Naive B cell (primary cell): ENCODE data around the gene RSRP1. TPM values are rescaled to one million over a fixed set of nuclear protein-coding genes. Genes with fewer than 3 reads are reported as not detected.
A peak's percentile ranks its signal among the peaks of the same experiment; 100 is the strongest.
"Not testable (repeated sequence)": the region's sequence is repeated elsewhere in the genome, so short reads cannot be mapped to it uniquely, and the experiment has no call there.

Experiments used
- ATAC-seq, 2 donors: fragments of 150-1000 bp; cut with Tn5 transposase; 2 replicates each; pipeline ENCODE4 v1.10.0; 2021; ENCODE audit warnings: low read depth in 2 of 2, mild to moderate bottlenecking in 2 of 2, moderate library complexity in 2 of 2
- DNase-seq: peaks from one replicate; pipeline ENCODE4 v3.0.0; 2022
- H3K27ac Mint-ChIP-seq, 6 donors: one replicate each; pipeline ENCODE4 v1.8.0; 2020 to 2022; ENCODE audit warnings: mild to moderate bottlenecking in 6 of 6, mixed read lengths in 6 of 6, moderate library complexity in 5 of 6, inconsistent platforms in 2 of 6
- H3K27me3 Mint-ChIP-seq, 3 donors: one replicate each; pipeline ENCODE4 v1.8.0; 2021 to 2022; ENCODE audit warnings: mixed read lengths in 3 of 3, mild to moderate bottlenecking in 1 of 3
- H3K36me3 Mint-ChIP-seq, 2 donors: one replicate each; pipeline ENCODE4 v1.8.0; 2020 to 2022; ENCODE audit warnings: mixed read lengths in 2 of 2, inconsistent platforms in 1 of 2, mild to moderate bottlenecking in 1 of 2
- H3K4me1 Mint-ChIP-seq, 3 donors: one replicate each; pipeline ENCODE4 v1.8.0; 2020 to 2022; ENCODE audit warnings: mixed read lengths in 3 of 3, inconsistent platforms in 1 of 3, mild to moderate bottlenecking in 1 of 3, moderate library complexity in 1 of 3
- H3K4me3 Mint-ChIP-seq, 8 donors: one replicate each; pipeline ENCODE4 v1.8.0; 2020 to 2022; ENCODE audit warnings: mild to moderate bottlenecking in 8 of 8, mixed read lengths in 8 of 8, moderate library complexity in 8 of 8, inconsistent platforms in 2 of 8
- H3K9me3 Mint-ChIP-seq, 7 donors: one replicate each; pipeline ENCODE4 v1.8.0; 2020 to 2022; ENCODE audit warnings: mixed read lengths in 7 of 7, mild to moderate bottlenecking in 5 of 7, inconsistent platforms in 2 of 7, moderate library complexity in 1 of 7
- polyA plus RNA-seq, 6 donors: library from polyadenylated mRNA; unstranded; fragments of 300-500 nt; fragmentation: Illumina TruSeq; gene quantifications; one replicate each; pipeline ENCODE4 v1.2.3, GENCODE V29; 2021; ENCODE audit warnings: low read depth in 6 of 6

RSRP1 gene, protein sequence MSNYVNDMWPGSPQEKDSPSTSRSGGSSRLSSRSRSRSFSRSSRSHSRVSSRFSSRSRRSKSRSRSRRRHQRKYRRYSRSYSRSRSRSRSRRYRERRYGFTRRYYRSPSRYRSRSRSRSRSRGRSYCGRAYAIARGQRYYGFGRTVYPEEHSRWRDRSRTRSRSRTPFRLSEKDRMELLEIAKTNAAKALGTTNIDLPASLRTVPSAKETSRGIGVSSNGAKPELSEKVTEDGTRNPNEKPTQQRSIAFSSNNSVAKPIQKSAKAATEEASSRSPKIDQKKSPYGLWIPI
- polyA plus RNA-seq = 10 to 100 TPM; 34.2 to 78.0 (median 68.9) TPM

DNA sequence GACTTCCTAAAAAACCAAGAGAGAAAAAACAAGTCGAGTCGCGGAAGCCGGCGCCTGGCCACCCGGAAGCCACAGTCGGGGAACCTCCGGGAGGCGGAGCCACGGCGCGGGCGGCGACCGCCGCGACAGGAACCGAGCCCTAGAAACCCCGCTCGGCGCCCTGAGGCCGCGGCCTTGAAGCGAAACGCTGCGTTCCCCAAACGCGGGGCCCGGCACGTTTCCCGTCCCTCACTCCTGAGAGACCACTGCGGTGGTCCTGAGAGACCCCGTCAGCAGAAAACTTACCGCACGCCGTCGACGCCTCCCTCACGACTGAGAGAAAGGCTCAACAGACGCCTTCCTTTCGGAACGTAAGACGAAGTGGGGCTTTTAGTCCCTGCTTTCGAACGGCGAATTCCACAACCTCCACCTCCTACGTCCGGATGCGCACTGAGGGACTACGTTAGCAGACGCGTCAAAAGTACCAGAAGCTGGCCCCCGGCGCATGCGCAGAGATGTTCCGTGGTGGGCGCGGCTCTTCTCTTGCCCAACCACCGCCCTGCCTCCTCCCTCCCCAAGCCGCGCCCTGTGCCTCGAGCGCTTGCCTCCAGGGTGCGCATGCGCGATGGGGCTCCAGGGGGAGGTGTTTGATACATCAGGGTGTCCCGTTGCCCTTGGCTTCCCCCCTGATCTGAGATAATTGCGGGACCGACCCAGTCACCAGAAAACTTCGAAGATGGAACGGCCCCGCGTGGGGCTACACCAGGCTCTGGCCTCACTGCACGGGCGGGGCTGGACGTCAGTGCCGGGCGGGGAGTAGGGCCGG is at the start of gene RSRP1:
RSRP1 (minus strand) TSS at position 431 of the 805 bp plus-strand sequence. CDS start 491 bp downstream, outside the sequence.
- peak; percentile 99 for DNase-seq

DNA sequence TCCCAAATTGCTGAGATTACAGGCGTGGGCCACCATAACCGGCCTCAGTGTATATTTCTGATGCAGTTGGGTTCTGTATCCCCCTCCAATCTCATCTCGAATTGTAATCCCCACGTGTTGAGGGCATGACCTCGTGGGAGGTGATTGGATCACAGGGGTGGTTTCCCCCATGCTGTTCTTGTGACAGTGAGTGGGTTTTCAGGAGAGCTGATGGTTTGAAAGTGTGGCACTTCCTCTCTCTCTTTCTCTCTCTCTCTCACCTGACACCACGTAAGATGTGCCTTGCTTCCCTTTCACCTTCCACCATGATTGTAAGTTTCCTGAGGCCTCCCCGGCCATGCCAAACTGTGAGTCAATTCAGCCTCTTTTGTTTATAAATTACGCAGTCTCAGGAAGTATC is 49.2 kb upstream of the RSRP1 start:
- not testable (repeated sequence) for H3K9me3 Mint-ChIP-seq, ATAC-seq, H3K4me3 Mint-ChIP-seq, H3K36me3 Mint-ChIP-seq, H3K4me1 Mint-ChIP-seq, H3K27me3 Mint-ChIP-seq, DNase-seq
- peak overlapping the region in 1 of 6 donors; percentile 4 for H3K27ac Mint-ChIP-seq

More for the DNA sequence above, at the start of gene RSRP1:
- peaks cover 0 to 16% of the 10 kb centered on the region in 2 donors for H3K36me3 Mint-ChIP-seq
- ATAC-seq = peak; percentile 77 to 78
- peak within 1 kb of the TSS; percentile 95 to 99 (median 98) for H3K4me3 Mint-ChIP-seq
- peaks cover 24 to 59% (median 49%) of the 10 kb centered on the region in 3 donors for H3K4me1 Mint-ChIP-seq
- H3K27me3 Mint-ChIP-seq = no peaks in the 10 kb centered on the region
- H3K9me3 Mint-ChIP-seq = no peaks in the 10 kb centered on the region
- peak within 1 kb of the TSS; percentile 99 to 100 (median 100) for H3K27ac Mint-ChIP-seq

DNA sequence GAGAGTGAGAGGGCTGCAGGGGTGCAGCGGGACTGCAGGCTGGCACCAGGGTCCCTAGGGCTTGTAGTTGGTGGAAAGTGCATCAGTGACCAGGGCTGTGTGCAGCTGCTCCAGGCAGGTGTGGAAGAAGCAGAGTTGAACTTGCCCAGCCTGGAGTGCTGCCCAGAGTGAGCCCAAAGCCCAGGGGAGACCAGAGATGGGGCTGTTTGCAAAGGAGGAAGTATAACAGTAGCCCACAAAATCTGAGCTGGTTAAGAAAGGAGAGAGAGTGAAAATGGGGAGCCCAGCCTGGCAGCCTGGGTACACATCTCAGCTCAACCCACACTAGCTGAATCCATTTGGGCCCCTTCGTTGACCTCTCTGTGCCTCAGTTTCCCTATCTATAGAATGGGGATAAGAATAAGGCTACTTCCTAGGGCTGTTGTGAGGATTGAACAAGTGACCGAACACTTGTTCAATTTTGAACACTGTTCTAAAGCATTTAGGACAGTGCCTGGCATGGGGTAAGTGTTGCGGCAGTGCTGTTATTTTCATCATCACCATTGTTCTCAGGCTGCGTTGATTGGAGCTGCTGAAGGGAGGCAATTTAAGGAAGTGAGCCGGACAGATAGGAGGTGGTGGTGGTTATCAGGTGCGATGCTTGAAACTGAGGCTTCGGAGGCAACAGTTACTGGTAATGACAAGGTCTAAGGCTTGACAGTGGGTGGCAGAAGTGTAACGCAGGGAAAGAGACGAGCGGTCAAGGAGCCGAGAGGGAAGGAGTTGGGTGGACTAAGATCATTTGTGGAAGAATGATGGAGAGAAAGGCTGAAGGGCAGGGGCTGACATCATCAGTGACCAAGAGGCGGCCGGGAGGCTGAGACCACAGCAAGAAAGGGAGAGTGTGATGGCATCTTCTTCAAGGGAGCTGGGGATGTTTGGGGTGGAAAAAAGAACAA is 47.9 kb upstream of the RSRP1 start:
- H3K27ac Mint-ChIP-seq = peak overlapping the region in 2 of 6 donors; percentile 47 to 57
- not testable (repeated sequence) for H3K9me3 Mint-ChIP-seq, H3K4me1 Mint-ChIP-seq, H3K36me3 Mint-ChIP-seq, H3K27me3 Mint-ChIP-seq
- DNase-seq (peak; percentile 1), ATAC-seq (peak; percentile 51 to 66)
- H3K4me3 Mint-ChIP-seq = peak overlapping the region in 1 of 8 donors; percentile 9

DNA sequence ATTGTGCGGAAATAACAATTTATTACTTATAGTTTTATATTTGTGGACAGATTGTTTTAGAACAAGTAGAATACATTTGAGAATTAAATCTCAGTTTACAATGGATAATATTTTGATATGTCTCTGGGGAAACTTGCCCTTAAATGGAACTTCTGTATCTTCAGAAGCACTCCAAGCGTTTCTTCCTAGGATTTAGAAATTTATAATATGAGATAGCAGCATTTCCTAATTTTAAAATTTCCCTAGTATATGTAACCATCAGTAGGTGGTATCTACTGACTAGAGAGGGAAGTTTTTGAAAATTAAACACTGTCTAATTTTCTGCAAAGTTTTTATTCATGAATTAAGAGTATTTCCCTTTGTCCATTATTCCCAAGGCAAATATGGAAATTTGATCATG is 46.2 kb upstream of the RSRP1 start:
- H3K4me3 Mint-ChIP-seq, H3K36me3 Mint-ChIP-seq, H3K9me3 Mint-ChIP-seq, H3K27me3 Mint-ChIP-seq, H3K27ac Mint-ChIP-seq, ATAC-seq, DNase-seq, H3K4me1 Mint-ChIP-seq: not testable (repeated sequence)

DNA sequence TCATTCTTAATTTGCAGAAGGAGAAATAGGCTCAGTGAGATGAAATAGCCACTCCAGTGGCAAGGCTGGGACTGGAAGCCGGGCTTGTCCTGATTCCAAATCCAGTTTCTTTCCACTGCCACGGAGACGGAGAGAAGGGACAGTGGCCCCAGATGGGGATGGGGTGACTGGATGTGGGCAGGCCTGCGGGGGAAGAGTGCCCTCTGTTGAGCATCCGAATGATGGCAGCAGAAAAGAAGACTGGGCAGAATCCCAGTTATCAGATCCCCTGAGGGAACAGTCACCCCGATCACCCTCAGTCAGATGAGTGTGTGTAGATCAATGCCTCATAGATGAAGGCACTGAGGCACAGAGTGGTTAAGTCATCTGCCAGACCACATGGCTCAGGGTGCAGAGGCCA is 42.8 kb upstream of the RSRP1 start:
- not testable (repeated sequence) for H3K9me3 Mint-ChIP-seq, H3K4me3 Mint-ChIP-seq, H3K27ac Mint-ChIP-seq, H3K4me1 Mint-ChIP-seq, H3K36me3 Mint-ChIP-seq, DNase-seq, H3K27me3 Mint-ChIP-seq
- peak; percentile 16 to 62 for ATAC-seq

DNA sequence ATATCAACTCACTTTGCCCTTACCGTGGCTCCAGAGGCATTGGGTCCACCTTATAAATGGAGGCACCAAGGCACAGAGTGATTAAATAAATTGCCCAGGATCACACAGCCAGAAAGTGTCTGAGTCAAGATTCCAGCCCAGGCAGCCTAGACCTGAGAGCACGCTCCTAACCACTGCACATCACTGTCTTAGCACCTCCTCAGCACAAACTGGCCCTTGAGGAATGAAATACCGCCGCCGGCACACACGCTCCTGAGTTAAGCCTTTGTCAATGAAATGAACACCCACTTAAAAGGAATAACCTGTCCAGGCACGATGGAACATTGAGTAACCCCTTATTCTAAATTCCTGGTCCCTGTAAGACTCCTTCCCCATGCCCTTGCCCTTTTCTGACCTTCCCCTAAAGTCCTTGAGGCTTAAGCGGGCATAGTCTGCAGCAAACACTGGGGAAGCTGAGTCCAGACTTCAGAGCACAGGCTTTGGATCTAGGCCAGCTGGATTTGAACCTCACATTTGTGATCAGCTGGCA is 41.4 kb upstream of the RSRP1 start:
- H3K36me3 Mint-ChIP-seq, H3K4me1 Mint-ChIP-seq, DNase-seq, H3K27ac Mint-ChIP-seq, H3K9me3 Mint-ChIP-seq, ATAC-seq, H3K4me3 Mint-ChIP-seq, H3K27me3 Mint-ChIP-seq: not testable (repeated sequence)

DNA sequence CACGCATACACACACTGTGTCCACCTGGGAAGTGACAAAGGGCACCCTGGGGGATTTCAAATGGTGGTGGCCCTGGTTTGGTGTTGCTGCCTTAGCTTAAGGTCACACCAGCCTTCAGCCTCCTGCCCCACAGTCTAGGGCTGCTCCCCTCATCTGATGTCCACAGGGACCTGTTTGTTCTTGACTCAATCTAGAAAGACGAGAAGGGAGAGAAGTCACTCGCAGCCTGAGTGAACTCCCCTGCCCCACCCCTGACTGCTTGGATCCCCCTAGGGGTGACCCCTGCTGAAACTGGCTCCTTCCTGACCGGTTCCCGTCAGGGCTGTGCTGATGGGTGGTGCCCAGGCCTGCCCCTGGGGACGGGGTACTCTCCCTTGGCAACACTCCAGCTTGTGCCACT is 39.9 kb upstream of the RSRP1 start:
- H3K4me1 Mint-ChIP-seq, H3K27me3 Mint-ChIP-seq, H3K4me3 Mint-ChIP-seq, H3K9me3 Mint-ChIP-seq, H3K36me3 Mint-ChIP-seq: not testable (repeated sequence)
- DNase-seq (peak; percentile 11), ATAC-seq (peak; percentile 70 to 75)
- H3K27ac Mint-ChIP-seq = peak overlapping the region in 3 of 6 donors; percentile 23 to 53 (median 41)

DNA sequence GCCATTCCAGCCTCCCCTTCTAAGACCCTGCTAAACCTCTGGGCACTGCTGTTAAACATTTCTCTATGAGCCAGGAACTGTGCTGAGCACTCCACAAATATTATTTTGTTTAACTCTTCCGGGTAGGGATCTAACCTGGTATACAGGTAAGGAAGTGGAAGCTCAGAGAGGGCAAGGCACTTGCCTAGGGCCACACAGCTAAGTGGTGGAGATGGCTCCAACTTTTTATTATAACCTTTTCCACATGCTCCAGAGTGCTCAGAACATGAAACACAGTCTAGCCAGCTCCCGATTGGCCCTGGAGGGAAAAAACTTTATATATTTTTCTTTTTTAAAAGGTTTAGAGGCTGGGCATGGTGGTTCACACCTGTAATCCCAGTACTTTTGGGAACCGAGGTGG is 38.6 kb upstream of the RSRP1 start:
- H3K4me3 Mint-ChIP-seq, DNase-seq, H3K27me3 Mint-ChIP-seq, ATAC-seq, H3K36me3 Mint-ChIP-seq, H3K9me3 Mint-ChIP-seq: not testable (repeated sequence)
- Mint-ChIP-seq H3K27ac (peak overlapping the region in 3 of 6 donors; percentile 28 to 67 (median 64)), H3K4me1 (peaks cover 0 to 13% (median 0%) of the 10 kb centered on the region in 3 donors)

DNA sequence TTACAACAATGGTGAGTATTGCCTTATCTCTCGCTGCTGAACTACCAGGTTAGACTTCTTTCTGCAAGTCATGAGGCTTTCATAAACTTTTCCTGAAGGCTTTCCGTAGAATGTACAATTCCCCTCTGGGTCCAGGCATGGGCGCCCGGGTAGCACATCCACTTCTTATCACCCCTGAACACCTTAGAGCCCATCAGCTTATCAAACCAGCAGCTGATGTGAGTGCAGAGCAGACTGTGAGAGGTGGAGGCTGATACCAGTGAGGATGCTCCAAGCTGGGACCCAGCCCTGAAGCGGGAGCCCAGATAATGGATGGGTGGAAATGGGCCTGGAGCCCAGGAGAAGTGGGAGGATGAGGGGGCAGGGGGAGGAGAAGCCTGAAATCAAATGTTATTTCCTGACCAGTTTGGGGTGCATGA is 32.4 kb upstream of the RSRP1 start:
- H3K9me3 Mint-ChIP-seq, ATAC-seq, H3K27ac Mint-ChIP-seq, H3K27me3 Mint-ChIP-seq, DNase-seq, H3K4me1 Mint-ChIP-seq, H3K4me3 Mint-ChIP-seq, H3K36me3 Mint-ChIP-seq: not testable (repeated sequence)

DNA sequence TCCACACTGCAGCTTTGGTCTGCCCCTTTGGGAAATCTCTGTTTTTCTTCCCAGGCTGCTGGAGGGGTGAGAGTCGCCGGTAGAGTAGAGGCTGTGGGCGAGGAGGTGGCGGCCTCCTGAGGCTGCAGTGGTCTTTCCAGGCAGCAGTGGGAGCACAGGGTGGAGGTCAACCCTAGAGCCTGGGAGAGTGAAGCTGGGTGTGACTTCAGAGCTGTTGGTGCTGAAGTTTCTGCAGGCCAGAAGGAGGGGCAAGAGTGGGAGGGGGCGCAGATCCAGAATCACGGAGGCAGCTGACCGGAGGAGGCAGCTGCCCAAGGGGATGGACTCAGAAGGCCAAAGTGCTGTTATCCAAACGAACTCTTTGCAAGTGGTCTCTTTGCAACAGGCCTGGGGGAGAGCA is 31.5 kb upstream of the RSRP1 start:
- not testable (repeated sequence) for H3K4me3 Mint-ChIP-seq, H3K4me1 Mint-ChIP-seq, H3K27ac Mint-ChIP-seq, H3K27me3 Mint-ChIP-seq, H3K9me3 Mint-ChIP-seq, DNase-seq, ATAC-seq, H3K36me3 Mint-ChIP-seq

DNA sequence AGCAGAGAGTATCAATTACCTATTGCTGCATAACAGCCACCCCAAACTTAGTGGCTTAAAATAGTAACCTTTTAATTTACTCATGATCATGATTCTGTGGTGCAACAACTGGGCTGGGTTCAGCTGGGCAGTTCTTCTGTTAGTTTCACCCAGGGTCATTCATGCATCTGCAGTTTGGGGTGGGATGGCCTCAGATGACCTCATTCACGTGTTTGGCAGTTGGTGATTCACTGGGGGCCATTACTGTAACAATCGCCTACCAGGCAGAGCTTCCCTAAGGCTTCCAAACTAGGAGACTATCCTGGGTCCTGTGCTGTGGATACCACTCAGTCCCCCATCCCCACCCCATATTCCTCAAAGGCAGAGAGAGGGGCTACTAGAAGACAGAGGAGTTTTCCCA is 31.1 kb upstream of the RSRP1 start:
- DNase-seq, H3K27ac Mint-ChIP-seq, H3K36me3 Mint-ChIP-seq, H3K9me3 Mint-ChIP-seq, H3K27me3 Mint-ChIP-seq, H3K4me1 Mint-ChIP-seq, H3K4me3 Mint-ChIP-seq, ATAC-seq: not testable (repeated sequence)

DNA sequence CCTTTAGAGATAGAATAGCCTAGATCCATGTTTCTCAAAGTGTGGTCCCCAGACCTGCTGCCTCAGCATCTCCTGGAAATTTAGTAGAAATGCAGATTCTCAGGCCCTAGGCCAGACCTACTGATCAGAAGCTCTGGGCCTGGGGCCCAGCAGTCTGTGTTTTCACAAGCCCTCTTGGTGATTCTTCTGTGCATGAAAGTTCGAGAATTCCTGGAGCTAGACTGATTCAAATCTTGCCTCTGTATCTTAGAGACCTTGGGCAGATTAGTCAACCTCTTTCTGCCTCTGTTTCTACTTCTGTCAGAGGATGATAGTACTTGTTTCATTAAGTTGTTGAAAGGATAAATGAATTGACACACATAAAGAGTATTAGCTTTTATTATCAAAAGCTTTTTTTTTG is 30.0 kb upstream of the RSRP1 start:
- H3K4me3 Mint-ChIP-seq, H3K27me3 Mint-ChIP-seq, H3K9me3 Mint-ChIP-seq, DNase-seq, H3K4me1 Mint-ChIP-seq, ATAC-seq, H3K27ac Mint-ChIP-seq, H3K36me3 Mint-ChIP-seq: not testable (repeated sequence)

DNA sequence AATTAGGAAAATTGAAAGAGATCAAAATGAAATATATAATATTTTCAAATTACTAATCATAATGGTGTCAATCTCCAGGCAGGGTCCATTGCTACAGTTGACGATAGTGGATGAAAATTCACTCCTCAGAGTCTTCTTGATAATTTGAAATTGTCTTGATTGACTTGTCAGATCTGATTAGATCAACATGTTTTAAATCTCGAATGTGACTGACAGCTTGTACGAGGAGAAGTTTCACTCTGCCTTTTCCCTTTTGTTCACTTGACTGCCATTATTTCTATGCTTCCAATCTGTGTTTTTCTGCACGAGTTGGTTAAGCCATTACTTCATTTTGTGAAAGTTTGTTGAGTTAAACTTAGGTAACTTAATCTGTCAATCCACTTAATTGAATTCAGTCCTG is 28.4 kb upstream of the RSRP1 start:
- not testable (repeated sequence) for H3K27ac Mint-ChIP-seq, DNase-seq, ATAC-seq, H3K9me3 Mint-ChIP-seq, H3K27me3 Mint-ChIP-seq, H3K4me1 Mint-ChIP-seq, H3K4me3 Mint-ChIP-seq, H3K36me3 Mint-ChIP-seq
